ENCODE results near the gene RRP12.

DNA sequence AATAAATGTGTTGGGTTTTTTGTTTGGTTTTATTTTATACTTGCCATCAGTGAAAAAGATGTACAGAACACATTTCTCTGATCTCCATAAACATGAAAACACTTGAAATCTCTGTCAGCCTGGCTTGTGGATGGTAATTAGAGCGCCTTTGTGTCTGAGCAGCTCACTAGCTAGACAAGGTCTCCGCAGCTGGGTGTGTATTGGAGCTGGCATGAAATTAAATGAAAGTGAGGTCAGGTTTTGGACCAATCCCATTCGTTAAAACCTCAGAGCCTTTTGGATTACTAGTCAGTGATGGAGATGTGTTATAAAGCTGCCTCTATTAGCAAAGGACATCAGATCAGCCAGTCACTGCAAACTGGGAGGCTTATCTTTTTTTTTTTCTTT is 79.3 kb downstream of the RRP12 start:
- TF ChIP-seq EZH2 (IDR thresholded peaks at IDR 0.05; ENCODE audit: low read length, unreplicated experiment) (no peak), EZH2phosphoT487 (IDR thresholded peaks at IDR 0.05; ENCODE audit: borderline replicate concordance, low read length) (no peak)
- TF ChIP-seq, protein P1, sequence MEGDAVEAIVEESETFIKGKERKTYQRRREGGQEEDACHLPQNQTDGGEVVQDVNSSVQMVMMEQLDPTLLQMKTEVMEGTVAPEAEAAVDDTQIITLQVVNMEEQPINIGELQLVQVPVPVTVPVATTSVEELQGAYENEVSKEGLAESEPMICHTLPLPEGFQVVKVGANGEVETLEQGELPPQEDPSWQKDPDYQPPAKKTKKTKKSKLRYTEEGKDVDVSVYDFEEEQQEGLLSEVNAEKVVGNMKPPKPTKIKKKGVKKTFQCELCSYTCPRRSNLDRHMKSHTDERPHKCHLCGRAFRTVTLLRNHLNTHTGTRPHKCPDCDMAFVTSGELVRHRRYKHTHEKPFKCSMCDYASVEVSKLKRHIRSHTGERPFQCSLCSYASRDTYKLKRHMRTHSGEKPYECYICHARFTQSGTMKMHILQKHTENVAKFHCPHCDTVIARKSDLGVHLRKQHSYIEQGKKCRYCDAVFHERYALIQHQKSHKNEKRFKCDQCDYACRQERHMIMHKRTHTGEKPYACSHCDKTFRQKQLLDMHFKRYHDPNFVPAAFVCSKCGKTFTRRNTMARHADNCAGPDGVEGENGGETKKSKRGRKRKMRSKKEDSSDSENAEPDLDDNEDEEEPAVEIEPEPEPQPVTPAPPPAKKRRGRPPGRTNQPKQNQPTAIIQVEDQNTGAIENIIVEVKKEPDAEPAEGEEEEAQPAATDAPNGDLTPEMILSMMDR (conservative IDR thresholded peaks at IDR 0.05; ENCODE audit: low read depth, low read length), result no peak

Data from PC-3 (cell line).